ENCODE data around the gene TP53INP2. TPM values are rescaled to one million over a fixed set of nuclear protein-coding genes. Genes with fewer than 3 reads are reported as not detected.
"Not testable (repeated sequence)": the region's sequence is repeated elsewhere in the genome, so short reads cannot be mapped to it uniquely, and the experiment has no call there.

The TP53INP2 gene
- total and polyA plus RNA-seq, 2 experiments from 2014 or later = 8.6 to 10.6 TPM

DNA sequence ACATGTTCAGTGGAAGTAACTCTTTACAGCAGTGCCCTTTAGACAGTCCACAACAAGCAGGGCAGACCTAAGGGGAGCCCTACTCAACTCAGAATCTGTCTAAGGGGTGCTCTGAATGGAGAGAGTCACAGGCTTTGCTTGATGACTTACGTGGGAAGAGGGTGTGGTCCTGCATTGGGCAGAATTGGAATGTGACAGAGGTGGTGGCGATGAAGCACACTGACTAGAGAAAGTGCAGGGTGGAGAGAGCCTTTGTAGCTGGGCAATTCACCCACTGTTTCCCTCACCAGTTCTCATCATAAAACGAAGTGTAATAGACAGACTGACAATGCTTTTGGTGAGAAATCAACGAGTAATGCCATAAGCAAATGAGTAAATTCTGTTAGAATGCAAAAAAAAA, 11.2 kb downstream of the TP53INP2 start:
- no peak for DNase-seq (ENCODE audit: low spot score)
- H3K4me2 ChIP-seq = no peak overlapping the region
- 96% methylated on average over 4 of the region's 4 CpGs for WGBS (ENCODE audit: low lambda C conversion rate, missing lambda C conversion rate)
- no peaks in the 10 kb centered on the region for H3K9me2 ChIP-seq (replicated peaks; ENCODE audit: insufficient read depth)
- H3K79me2 ChIP-seq = no peaks in the 10 kb centered on the region
- H3K27ac ChIP-seq = no peak overlapping the region
- peaks cover 4% of the 10 kb centered on the region for H4K20me1 ChIP-seq (ENCODE audit: insufficient read depth, poor library complexity, severe bottlenecking)
- no peaks in the 10 kb centered on the region for H3K27me3 ChIP-seq
- H3K4me1 ChIP-seq (ENCODE audit: insufficient read depth) = peaks cover 9% of the 10 kb centered on the region
- H3K9me3 ChIP-seq (ENCODE audit: low read depth) = no peaks in the 10 kb centered on the region
- no peaks in the 10 kb centered on the region for H3K36me3 ChIP-seq (replicated peaks; ENCODE audit: insufficient read depth, low read depth)
- TF ChIP-seq CTCF (IDR thresholded peaks at IDR 0.05; ENCODE audit: poor library complexity) (no peak), EZH2phosphoT487 (IDR thresholded peaks at IDR 0.05; ENCODE audit: low read depth, severe bottlenecking, unreplicated experiment) (no peak), EZH2 (IDR thresholded peaks at IDR 0.05; ENCODE audit: borderline replicate concordance) (no peak)
- no peak overlapping the region for H2AFZ ChIP-seq
- H3K4me3 ChIP-seq = no peak overlapping the region

GRCh38 chr20:34716921-34717229, 12.7 kb downstream of the TP53INP2 start:
- no peak overlapping the region for H2AFZ ChIP-seq
- TF ChIP-seq EZH2phosphoT487 (IDR thresholded peaks at IDR 0.05; ENCODE audit: low read depth, severe bottlenecking, unreplicated experiment) (no peak), CTCF (IDR thresholded peaks at IDR 0.05; ENCODE audit: poor library complexity) (no peak), EZH2 (IDR thresholded peaks at IDR 0.05; ENCODE audit: borderline replicate concordance) (no peak)
- H3K4me3 ChIP-seq = no peak overlapping the region
- no peak overlapping the region for H3K4me2 ChIP-seq
- H3K9me3 ChIP-seq (ENCODE audit: low read depth) = no peaks in the 10 kb centered on the region
- no peak for DNase-seq (ENCODE audit: low spot score)
- WGBS (ENCODE audit: low lambda C conversion rate, missing lambda C conversion rate) = 100% methylated on average over 2 of the region's 2 CpGs
- no peaks in the 10 kb centered on the region for H4K20me1 ChIP-seq (ENCODE audit: insufficient read depth, poor library complexity, severe bottlenecking)
- H3K4me1 ChIP-seq (ENCODE audit: insufficient read depth) = peaks cover 6% of the 10 kb centered on the region
- no peaks in the 10 kb centered on the region for H3K27me3 ChIP-seq
- no peaks in the 10 kb centered on the region for H3K36me3 ChIP-seq (replicated peaks; ENCODE audit: insufficient read depth, low read depth)
- H3K27ac ChIP-seq = no peak overlapping the region
- no peaks in the 10 kb centered on the region for H3K79me2 ChIP-seq
- H3K9me2 ChIP-seq (replicated peaks; ENCODE audit: insufficient read depth) = no peaks in the 10 kb centered on the region

DNA sequence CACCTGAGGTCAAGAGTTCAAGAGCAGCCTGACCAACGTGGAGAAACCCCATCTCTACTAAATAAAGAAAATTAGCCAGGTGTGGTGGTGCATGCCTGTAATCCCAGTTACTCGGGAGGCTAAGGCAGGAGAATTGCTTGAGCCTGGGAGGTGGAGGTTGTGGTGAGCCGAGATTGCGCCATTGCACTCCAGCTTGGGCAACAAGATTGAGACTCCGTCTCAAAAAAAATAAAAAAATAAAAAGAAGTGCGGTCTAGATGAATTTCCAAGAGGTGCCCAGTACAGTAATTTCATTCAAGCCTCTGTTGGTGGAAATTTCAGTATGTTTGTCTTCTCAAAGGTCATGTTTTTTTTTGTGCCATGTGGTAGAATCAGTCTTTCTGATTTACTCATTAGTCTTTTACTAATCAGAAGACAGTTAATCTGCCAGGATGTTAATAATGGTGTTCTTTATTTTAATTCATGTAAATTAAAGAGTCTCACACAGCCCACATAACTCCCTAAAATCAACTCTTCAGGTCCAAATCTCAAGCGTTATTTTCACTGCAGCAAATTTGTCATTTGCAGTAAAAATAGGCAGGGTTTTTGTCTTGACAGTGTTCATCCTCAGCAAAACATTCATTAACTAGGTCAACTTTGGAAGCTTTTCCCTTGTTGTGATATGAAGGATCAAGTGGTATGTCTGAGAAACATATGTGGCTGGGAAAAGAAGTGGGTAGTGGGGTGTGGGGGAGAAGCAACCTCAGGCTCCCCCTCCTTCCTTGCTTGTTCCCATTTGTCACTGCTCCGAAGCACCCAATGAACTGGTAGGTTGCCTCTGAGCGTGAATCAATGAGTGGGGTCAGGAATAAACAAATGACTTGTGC, 13.3 kb downstream of the TP53INP2 start:
- no peaks in the 10 kb centered on the region for H3K36me3 ChIP-seq (replicated peaks; ENCODE audit: insufficient read depth, low read depth)
- 89% methylated on average over 9 of the region's 9 CpGs for WGBS (ENCODE audit: low lambda C conversion rate, missing lambda C conversion rate)

GRCh38 chr20:34719242-34720017, 15.3 kb downstream of the TP53INP2 start:
- H3K9me2 ChIP-seq (replicated peaks; ENCODE audit: insufficient read depth); H4K20me1 ChIP-seq (ENCODE audit: insufficient read depth, poor library complexity, severe bottlenecking); H3K4me3 ChIP-seq; H3K4me2 ChIP-seq; H3K36me3 ChIP-seq (replicated peaks; ENCODE audit: insufficient read depth, low read depth); H3K9me3 ChIP-seq (ENCODE audit: low read depth); DNase-seq (ENCODE audit: low spot score); H3K4me1 ChIP-seq (ENCODE audit: insufficient read depth); H3K79me2 ChIP-seq; H2AFZ ChIP-seq; H3K27ac ChIP-seq; H3K27me3 ChIP-seq: not testable (repeated sequence)
- 91% methylated on average over 13 of the region's 13 CpGs for WGBS (ENCODE audit: low lambda C conversion rate, missing lambda C conversion rate)

More for the DNA sequence above, 13.3 kb downstream of the TP53INP2 start:
- Histone ChIP-seq H3K9me2 (replicated peaks; ENCODE audit: insufficient read depth) (no peaks in the 10 kb centered on the region), H3K27ac (no peak overlapping the region), H3K27me3 (no peaks in the 10 kb centered on the region), H3K4me3 (no peak overlapping the region), H3K4me2 (no peak overlapping the region), H3K4me1 (ENCODE audit: insufficient read depth) (peaks cover 6% of the 10 kb centered on the region), H2AFZ (no peak overlapping the region), H3K79me2 (no peaks in the 10 kb centered on the region), H4K20me1 (ENCODE audit: insufficient read depth, poor library complexity, severe bottlenecking) (no peaks in the 10 kb centered on the region), H3K9me3 (ENCODE audit: low read depth) (no peaks in the 10 kb centered on the region)
- no peak for TF ChIP-seq EZH2phosphoT487 (IDR thresholded peaks at IDR 0.05; ENCODE audit: low read depth, severe bottlenecking, unreplicated experiment)
- TF ChIP-seq EZH2 (IDR thresholded peaks at IDR 0.05; ENCODE audit: borderline replicate concordance) = no peak
- TF ChIP-seq CTCF (IDR thresholded peaks at IDR 0.05; ENCODE audit: poor library complexity) = no peak
- DNase-seq (ENCODE audit: low spot score) = no peak

Measured in hepatocyte (in vitro differentiated cells).